Mammary epithelial cell (primary cell): ENCODE measurements around the gene SLC9A9.

Experiments used
- CTCF ChIP-seq, 2 donors: IDR thresholded peaks in 1 of 2; conservative IDR thresholded peaks in 1 of 2; 2 replicates each; pipeline ENCODE4 v1.5.1; 2011 to 2012; ENCODE audit warnings: inconsistent platforms in 2 of 2, low read length in 2 of 2, mild to moderate bottlenecking in 2 of 2, control low read depth in 1 of 2, low read depth in 1 of 2; ENCODE audit not compliant: insufficient read depth in 1 of 2; ENCODE audit errors: extremely low read depth in 1 of 2
- EZH2 ChIP-seq: IDR thresholded peaks from 2 replicates; pipeline ENCODE4 v1.6.1; 2012; ENCODE audit warnings: low read length, inconsistent platforms, borderline replicate concordance

- TF ChIP-seq CTCF (conservative IDR thresholded peaks at IDR 0.05 in 1 of 2, IDR thresholded peaks at IDR 0.05 in 1 of 2; ENCODE audit: extremely low read depth in 1 of 2, insufficient read depth in 1 of 2, low read depth in 1 of 2, low read length in 2 of 2) (no peak), EZH2 (no peak)
Measured at GRCh38 chr3:143573610-143574303, 274.5 kb downstream of the SLC9A9 start.
